PC-3 (cell line): ENCODE data around the gene PAX5.

Experiments
- EZH2 ChIP-seq: fragments of 300-600 bp; sonication (generic); IDR thresholded peaks from one replicate; pipeline ENCODE4 v1.6.1; 2017; ENCODE audit warnings: antibody characterized with exemption, mild to moderate bottlenecking, low read length; ENCODE audit not compliant: unreplicated experiment
- EZH2phosphoT487 ChIP-seq: fragments of 300-600 bp; sonication (generic); IDR thresholded peaks from 2 replicates; pipeline ENCODE4 v1.6.1; 2018; ENCODE audit warnings: mild to moderate bottlenecking, antibody characterized with exemption, low read length, borderline replicate concordance
- TF ChIP-seq, protein P1 (sequence below): fragments of 300-600 bp; sonication (generic); conservative IDR thresholded peaks from 2 replicates; pipeline ENCODE4 v1.5.1; 2017; ENCODE audit warnings: antibody characterized with exemption, low read depth, mild to moderate bottlenecking, low read length

DNA sequence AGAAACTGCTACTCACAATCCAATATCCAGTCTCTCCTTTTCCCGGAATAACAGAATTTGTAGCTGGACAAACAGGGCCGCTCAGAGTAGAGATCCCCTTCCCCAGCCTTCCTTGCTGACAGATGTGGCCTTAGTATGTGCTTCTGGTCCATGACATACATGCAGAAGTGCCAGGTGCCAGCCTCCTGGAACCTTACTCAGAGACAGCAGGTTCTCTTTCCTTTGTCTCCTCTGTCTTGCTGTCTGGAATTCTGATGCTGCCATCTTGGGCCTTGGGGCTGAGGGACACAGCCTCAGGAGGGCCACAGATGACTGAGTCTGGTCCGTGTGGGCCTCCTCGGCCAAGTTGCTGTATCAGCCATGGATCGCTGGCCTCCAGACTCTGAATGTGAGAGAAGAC, 210.1 kb downstream of the PAX5 start:
- TF ChIP-seq, protein P1, sequence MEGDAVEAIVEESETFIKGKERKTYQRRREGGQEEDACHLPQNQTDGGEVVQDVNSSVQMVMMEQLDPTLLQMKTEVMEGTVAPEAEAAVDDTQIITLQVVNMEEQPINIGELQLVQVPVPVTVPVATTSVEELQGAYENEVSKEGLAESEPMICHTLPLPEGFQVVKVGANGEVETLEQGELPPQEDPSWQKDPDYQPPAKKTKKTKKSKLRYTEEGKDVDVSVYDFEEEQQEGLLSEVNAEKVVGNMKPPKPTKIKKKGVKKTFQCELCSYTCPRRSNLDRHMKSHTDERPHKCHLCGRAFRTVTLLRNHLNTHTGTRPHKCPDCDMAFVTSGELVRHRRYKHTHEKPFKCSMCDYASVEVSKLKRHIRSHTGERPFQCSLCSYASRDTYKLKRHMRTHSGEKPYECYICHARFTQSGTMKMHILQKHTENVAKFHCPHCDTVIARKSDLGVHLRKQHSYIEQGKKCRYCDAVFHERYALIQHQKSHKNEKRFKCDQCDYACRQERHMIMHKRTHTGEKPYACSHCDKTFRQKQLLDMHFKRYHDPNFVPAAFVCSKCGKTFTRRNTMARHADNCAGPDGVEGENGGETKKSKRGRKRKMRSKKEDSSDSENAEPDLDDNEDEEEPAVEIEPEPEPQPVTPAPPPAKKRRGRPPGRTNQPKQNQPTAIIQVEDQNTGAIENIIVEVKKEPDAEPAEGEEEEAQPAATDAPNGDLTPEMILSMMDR, result no peak
- TF ChIP-seq EZH2, result no peak
- no peak for TF ChIP-seq EZH2phosphoT487
